H1 (cell line): Measurements from ENCODE around the gene ANKRD36. TPM values are rescaled to one million over a fixed set of nuclear protein-coding genes. Genes with fewer than 3 reads are reported as not detected.
"Not testable (repeated sequence)": the region's sequence is repeated elsewhere in the genome, so short reads cannot be mapped to it uniquely, and the experiment has no call there.

Experiments
- CTCF ChIA-PET: fragments of 300-600 bp; sonication (Branson Sonifier 250); formaldehyde crosslinking; loops from one replicate; lab custom pipeline; 2021; ENCODE audit not compliant: partially characterized antibody; lab: Charles Lee
- POLR2A ChIA-PET: fragments of 300-600 bp; sonication (Branson Sonifier 250); formaldehyde crosslinking; loops from one replicate; lab custom pipeline; 2021; ENCODE audit warnings: inconsistent platforms; ENCODE audit not compliant: partially characterized antibody; lab: Charles Lee
- DNase-seq, 2 experiments: peaks; one replicate each; pipeline versions ENCODE4 v3.0.0 to v3.0.0-alpha.2; 2010 to 2022; ENCODE audit warnings: low spot score in 2 of 2, low read depth in 1 of 2, mixed read lengths in 1 of 2
- FAIRE-seq: peaks from 2 replicates; lab custom pipeline; 2011; peaks lifted over from hg19 to GRCh38; lab: Jason Lieb, UNC
- H2AFZ ChIP-seq: 2 replicates; pipeline ENCODE4 v1.8.1; 2012; ENCODE audit warnings: low read length, inconsistent platforms
- H2AK5ac ChIP-seq: 2 replicates; pipeline ENCODE4 v1.6.1; 2013; ENCODE audit warnings: low read depth, low read length
- H2BK120ac ChIP-seq: replicated peaks from 2 replicates; pipeline ENCODE3; 2013; ENCODE audit warnings: low read depth, low read length, inconsistent platforms
- H2BK12ac ChIP-seq: 2 replicates; pipeline ENCODE4 v1.6.1; 2013; ENCODE audit warnings: low read depth, low read length
- H2BK15ac ChIP-seq: 2 replicates; pipeline ENCODE4 v1.6.1; 2013; ENCODE audit warnings: low read length
- H2BK20ac ChIP-seq: 2 replicates; pipeline ENCODE4 v1.6.1; 2013; ENCODE audit warnings: low read length
- H2BK5ac ChIP-seq: 2 replicates; pipeline ENCODE4 v1.6.1; 2013; ENCODE audit warnings: low read depth, low read length
- H3K14ac ChIP-seq: 2 replicates; pipeline ENCODE4 v1.6.1; 2013; ENCODE audit warnings: inconsistent platforms; ENCODE audit not compliant: insufficient read length
- H3K18ac ChIP-seq: 2 replicates; pipeline ENCODE4 v1.6.1; 2013; ENCODE audit warnings: low read length; ENCODE audit errors: extremely low read depth
- H3K23ac ChIP-seq: 2 replicates; pipeline ENCODE4 v1.6.1; 2013; ENCODE audit warnings: inconsistent platforms; ENCODE audit not compliant: insufficient read length
- H3K23me2 ChIP-seq: 2 replicates; pipeline ENCODE4 v1.6.1; 2013; ENCODE audit warnings: low read depth, low read length
- H3K27ac ChIP-seq: 2 replicates; pipeline ENCODE4 v1.6.1; 2011; ENCODE audit warnings: low read depth, low read length, inconsistent platforms
- H3K27me3 ChIP-seq, 4 experiments: replicated peaks in 1 of 4; 1 replicate in 1 of 4; 2 replicates in 3 of 4; pipeline versions ENCODE4 v1.6.1 to v1.8.1; 2011 to 2013; ENCODE audit warnings: low read length in 3 of 4, mild to moderate bottlenecking in 3 of 4, inconsistent platforms in 2 of 4, mixed read lengths in 2 of 4, moderate library complexity in 1 of 4; ENCODE audit not compliant: control insufficient read depth in 3 of 4, insufficient read depth in 3 of 4; ENCODE audit errors: extremely low read depth in 1 of 4
- H3K36me3 ChIP-seq, 4 experiments: 2 replicates each; pipeline versions ENCODE4 v1.6.1 to v1.8.1; 2011 to 2013; ENCODE audit warnings: mild to moderate bottlenecking in 4 of 4, low read length in 3 of 4, moderate library complexity in 2 of 4, control low read depth in 1 of 4, inconsistent platforms in 1 of 4; ENCODE audit not compliant: insufficient read depth in 4 of 4, control insufficient read depth in 2 of 4
- H3K4ac ChIP-seq: replicated peaks from 2 replicates; pipeline ENCODE3; 2013; ENCODE audit warnings: low read length, low read depth, mixed read lengths, inconsistent platforms; ENCODE audit not compliant: insufficient read length
- H3K4me1 ChIP-seq, 4 experiments: replicated peaks in 1 of 4; 1 replicate in 1 of 4; 2 replicates in 3 of 4; pipeline versions ENCODE4 v1.6.1 to v1.8.1; 2011 to 2013; ENCODE audit warnings: low read length in 3 of 4, inconsistent platforms in 2 of 4, mixed read lengths in 1 of 4; ENCODE audit not compliant: insufficient read depth in 4 of 4, control insufficient read depth in 3 of 4
- H3K4me2 ChIP-seq, 2 experiments: 2 replicates each; pipeline versions ENCODE4 v1.6.1 to v1.8.1; 2011 to 2013; ENCODE audit warnings: low read depth in 2 of 2, low read length in 2 of 2, control low read depth in 1 of 2, inconsistent platforms in 1 of 2, mild to moderate bottlenecking in 1 of 2; ENCODE audit not compliant: insufficient read depth in 1 of 2
- H3K4me3 ChIP-seq, 4 experiments: fragments of 200-600, 300-600 bp in 1 of 4; sonication (generic), shearing (Covaris generic), sonication (Bioruptor Twin) in 1 of 4; 2 replicates each; pipeline versions ENCODE4 v1.5.1 to v1.8.1; 2011 to 2016; ENCODE audit warnings: low read length in 4 of 4, low read depth in 3 of 4, control low read depth in 2 of 4, inconsistent platforms in 2 of 4, mild to moderate bottlenecking in 2 of 4, mixed read lengths in 1 of 4, moderate library complexity in 1 of 4; ENCODE audit not compliant: insufficient read depth in 2 of 4; ENCODE audit errors: extremely low read depth in 1 of 4
- H3K56ac ChIP-seq: replicated peaks from 2 replicates; pipeline ENCODE3; 2013; ENCODE audit warnings: low read depth, mild to moderate bottlenecking, mixed read lengths, low read length, inconsistent platforms; ENCODE audit not compliant: insufficient read length
- H3K79me1 ChIP-seq: 2 replicates; pipeline ENCODE4 v1.6.1; 2013; ENCODE audit warnings: low read depth, low read length, control low read depth
- H3K79me2 ChIP-seq, 2 experiments: 2 replicates each; pipeline versions ENCODE4 v1.6.1 to v1.8.1; 2012 to 2013; ENCODE audit warnings: low read length in 2 of 2, mild to moderate bottlenecking in 2 of 2, inconsistent platforms in 1 of 2; ENCODE audit not compliant: insufficient read depth in 2 of 2, control insufficient read depth in 1 of 2
- H3K9ac ChIP-seq, 4 experiments: replicated peaks in 1 of 4; 1 replicate in 1 of 4; 2 replicates in 3 of 4; pipeline versions ENCODE4 v1.6.1 to v1.8.1; 2011 to 2013; ENCODE audit warnings: low read depth in 3 of 4, low read length in 3 of 4, control low read depth in 2 of 4, mild to moderate bottlenecking in 2 of 4, moderate library complexity in 2 of 4, inconsistent platforms in 1 of 4; ENCODE audit errors: extremely low read depth in 1 of 4
- H3K9me3 ChIP-seq, 2 experiments: 2 replicates each; pipeline versions ENCODE4 v1.6.1 to v1.8.1; 2012 to 2013; ENCODE audit warnings: mild to moderate bottlenecking in 2 of 2, moderate library complexity in 2 of 2, control low read depth in 1 of 2, inconsistent platforms in 1 of 2, low read depth in 1 of 2, low read length in 1 of 2, mixed read lengths in 1 of 2; ENCODE audit not compliant: insufficient read depth in 2 of 2
- H4K20me1 ChIP-seq, 2 experiments: replicated peaks in 1 of 2; 2 replicates each; pipeline versions ENCODE3 to v1.8.1; 2011 to 2013; ENCODE audit warnings: inconsistent platforms in 2 of 2, low read length in 2 of 2, mild to moderate bottlenecking in 1 of 2; ENCODE audit not compliant: insufficient read depth in 2 of 2, control insufficient read depth in 1 of 2
- H4K5ac ChIP-seq: 2 replicates; pipeline ENCODE4 v1.6.1; 2013; ENCODE audit warnings: low read length, low read depth, mixed read lengths, inconsistent platforms; ENCODE audit not compliant: insufficient read length
- H4K8ac ChIP-seq: 2 replicates; pipeline ENCODE4 v1.8.0; 2013; ENCODE audit warnings: mild to moderate bottlenecking, moderate library complexity, low read length, inconsistent platforms; ENCODE audit not compliant: insufficient read depth; ENCODE audit errors: extremely low read depth
- H4K91ac ChIP-seq: replicated peaks from 2 replicates; pipeline ENCODE3; 2013; ENCODE audit warnings: low read length, mixed read lengths, inconsistent platforms; ENCODE audit not compliant: insufficient read length
- WGBS, 2 experiments: shearing (Covaris generic) in 1 of 2; methylation state at CpG; one replicate each; pipeline versions ENCODE4 v1.1.6 to v1.1.7; 2013 to 2015; ENCODE audit warnings: low lambda C conversion rate in 2 of 2, mixed read lengths in 2 of 2, inconsistent platforms in 1 of 2, low coverage in 1 of 2, missing lambda C conversion rate in 1 of 2; ENCODE audit not compliant: insufficient replicate concordance in 2 of 2, insufficient coverage in 1 of 2, insufficient read length in 1 of 2; ENCODE audit errors: extremely low coverage in 1 of 2, missing lambda C conversion rate in 1 of 2; 5-methylcytosine and 5-hydroxymethylcytosine counted together
- polyA plus RNA-seq, 7 experiments: library from polyadenylated mRNA; depleted of rRNA in 3 of 7; stranded (reverse) in 5 of 7; unstranded in 2 of 7; fragments of >200 nt in 5 of 7; fragments of 200-250 nt in 2 of 7; gene quantifications; 1 replicate in 5 of 7; 2 replicates in 1 of 7; 4 replicates in 1 of 7; pipeline versions ENCODE4 v1.2.1 to v1.2.3, GENCODE V29; 2011 to 2013; ENCODE audit warnings: missing spikeins in 2 of 7, mixed read lengths in 2 of 7
- total RNA-seq: library from RNA; stranded (reverse); fragmentation: NEBNext Ultra II Directional; extraction: Animal tissue kit (Norgen Biotek cat#: 25700); gene quantifications from 2 replicates; pipeline ENCODE4 v1.2.1, GENCODE V29; 2021

Gene ANKRD36
- total and polyA plus RNA-seq, 2 of the 8 experiments (the other 6 are each of a cell fraction or from before 2014, with no cell fraction given): 2.7 to 12.3 TPM

- H3K27ac ChIP-seq, H3K4me3 ChIP-seq, H3K23me2 ChIP-seq, H3K4me2 ChIP-seq, H3K79me2 ChIP-seq, H4K20me1 ChIP-seq, POLR2A ChIA-PET, H2BK120ac ChIP-seq, H2BK12ac ChIP-seq, DNase-seq, H4K8ac ChIP-seq, H2BK5ac ChIP-seq, H2BK15ac ChIP-seq, H3K27me3 ChIP-seq, H3K18ac ChIP-seq, H3K9ac ChIP-seq, H4K91ac ChIP-seq, H2BK20ac ChIP-seq, H2AFZ ChIP-seq, H3K79me1 ChIP-seq, H3K23ac ChIP-seq, H3K4me1 ChIP-seq, H3K36me3 ChIP-seq, H2AK5ac ChIP-seq, CTCF ChIA-PET, H4K5ac ChIP-seq, H3K14ac ChIP-seq, FAIRE-seq, H3K56ac ChIP-seq, H3K9me3 ChIP-seq, H3K4ac ChIP-seq: not testable (repeated sequence)
- WGBS, 2 experiments: 95% methylated on average over 5 of the region's 5 CpGs; no CpG with 5 or more reads in 1 of the 2 experiments
Measured at GRCh38 chr2:97202643-97203250, 89.8 kb downstream of the ANKRD36 start.
